ENCODE results near the gene CSNK2B.

Gene CSNK2B

GRCh38 chr6:31619805-31620585 lies 45.9 kb upstream of the CSNK2B start (continued):
- TF ChIP-seq ZEB2 (tag by site-specific recombination; IDR thresholded peaks at IDR 0.05) (peak; percentile 83), ZNF707 (tag by site-specific recombination; IDR thresholded peaks at IDR 0.05) (no peak), ZNF24 (tag by site-specific recombination; IDR thresholded peaks at IDR 0.05) (peak; percentile 91), ZNF280C (tag by site-specific recombination; IDR thresholded peaks at IDR 0.05) (no peak), ZNF596 (tag by site-specific recombination; IDR thresholded peaks at IDR 0.05) (no peak), ZNF2 (tag by site-specific recombination; IDR thresholded peaks at IDR 0.05) (peak; percentile 83), ZNF544 (tag by site-specific recombination; IDR thresholded peaks at IDR 0.05) (no peak), INSM2 (tag by site-specific recombination; IDR thresholded peaks at IDR 0.05) (peak; percentile 84), ZNF211 (tag by site-specific recombination; IDR thresholded peaks at IDR 0.05; ENCODE audit: low read depth) (no peak), ZNF664 (tag by site-specific recombination; IDR thresholded peaks at IDR 0.05) (no peak), ZNF26 (tag by site-specific recombination; IDR thresholded peaks at IDR 0.05) (no peak), ZNF704 (tag by site-specific recombination; IDR thresholded peaks at IDR 0.05) (no peak), ZNF560 (tag by site-specific recombination; IDR thresholded peaks at IDR 0.05; ENCODE audit: borderline replicate concordance) (no peak), ZNF623 (tag by site-specific recombination; IDR thresholded peaks at IDR 0.05) (no peak), ZNF391 (tag by site-specific recombination; IDR thresholded peaks at IDR 0.05; ENCODE audit: borderline replicate concordance, low read depth) (peak; percentile 83; the same call in 1 of the 2 replicates), OSR2 (tag by site-specific recombination; IDR thresholded peaks at IDR 0.05) (no peak), ZNF398 (tag by site-specific recombination; IDR thresholded peaks at IDR 0.05) (no peak), PRDM2 (tag by site-specific recombination; IDR thresholded peaks at IDR 0.05; ENCODE audit: borderline replicate concordance) (no peak), ZNF426 (tag by site-specific recombination; IDR thresholded peaks at IDR 0.05) (no peak), ZBTB48 (tag by site-specific recombination; IDR thresholded peaks at IDR 0.05) (peak; percentile 26; the same call in 1 of the 2 replicates), FEZF1 (tag by site-specific recombination; IDR thresholded peaks at IDR 0.05) (no peak), HOXD13 (CRISPR knock-in tag; IDR thresholded peaks at IDR 0.05; ENCODE audit: borderline replicate concordance) (0 out of 2 replicates have a peak, but pooled peaks have one; percentile 41)
